ENCODE measurements around the gene RPL29.

The RPL29 gene

DNA sequence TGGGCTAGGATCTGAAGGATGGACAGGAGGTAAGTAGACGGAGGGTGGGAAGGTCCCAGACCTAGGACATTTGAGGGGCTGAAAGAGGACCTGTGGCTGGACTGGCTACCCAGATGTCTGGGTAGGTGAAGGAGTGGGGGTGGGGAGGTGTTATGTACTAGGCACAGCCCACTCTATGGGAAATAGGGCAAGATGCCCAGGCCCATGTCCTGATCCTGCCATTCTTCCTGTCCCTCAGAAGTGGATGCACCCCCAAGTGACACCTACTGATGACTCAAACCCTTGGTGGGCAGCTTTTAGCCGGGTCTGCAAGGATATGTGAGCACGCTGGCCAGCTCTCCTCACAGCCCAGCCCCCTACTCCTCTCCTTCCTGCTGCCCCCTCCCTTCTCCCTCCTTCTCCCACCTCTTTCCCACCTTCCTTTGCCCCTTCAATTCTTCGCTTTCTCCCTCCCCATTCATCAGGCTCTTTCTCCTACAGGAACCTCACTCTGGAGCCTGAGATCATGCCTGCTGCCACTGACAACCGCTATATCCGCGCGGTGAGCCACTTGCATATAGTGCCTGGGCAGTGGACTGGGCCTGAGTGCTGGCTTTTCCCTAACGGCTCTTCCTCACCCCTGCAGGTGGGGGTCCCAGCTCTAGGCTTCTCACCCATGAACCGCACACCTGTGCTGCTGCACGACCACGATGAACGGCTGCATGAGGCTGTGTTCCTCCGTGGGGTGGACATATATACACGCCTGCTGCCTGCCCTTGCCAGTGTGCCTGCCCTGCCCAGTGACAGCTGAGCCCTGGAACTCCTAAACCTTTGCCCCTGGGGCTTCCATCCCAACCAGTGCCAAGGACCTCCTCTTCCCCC, 7.2 kb downstream of the RPL29 start:
- H3K4me3 Mint-ChIP-seq, result no peak overlapping the region
- H3K4me1 Mint-ChIP-seq (ENCODE audit: low read depth), result peaks cover 28% of the 10 kb centered on the region
- H3K9me3 Mint-ChIP-seq, result no peaks in the 10 kb centered on the region
- no peaks in the 10 kb centered on the region for H3K27me3 Mint-ChIP-seq
- H3K27ac Mint-ChIP-seq, result no peak overlapping the region
- H3K36me3 Mint-ChIP-seq (ENCODE audit: low read depth), result peaks cover 42% of the 10 kb centered on the region
- intact Hi-C loops (cut with micrococcal nuclease), result no loop called here

DNA sequence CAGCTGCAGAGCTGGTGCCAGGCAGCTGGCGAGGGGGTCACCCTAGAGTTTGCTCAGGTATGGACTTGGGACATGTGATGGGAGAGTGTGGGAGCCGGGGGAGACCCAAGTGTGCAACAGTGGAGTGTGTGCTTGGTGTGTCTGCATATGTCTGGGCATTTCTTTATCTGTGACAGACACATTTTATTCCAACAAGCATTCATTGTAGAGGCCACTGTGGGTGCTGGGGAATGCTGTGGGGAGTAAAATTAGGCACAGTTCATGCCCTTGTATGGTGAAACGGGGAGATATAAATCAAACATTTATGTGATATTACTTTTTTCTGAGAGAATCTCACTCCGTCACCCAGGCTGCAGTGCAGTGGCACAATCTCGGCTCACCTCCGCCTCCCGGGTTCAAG, 8.1 kb downstream of the RPL29 start:
- Mint-ChIP-seq H3K27ac (no peak overlapping the region), H3K27me3 (no peaks in the 10 kb centered on the region), H3K9me3 (no peaks in the 10 kb centered on the region), H3K36me3 (ENCODE audit: low read depth) (peaks cover 39% of the 10 kb centered on the region), H3K4me1 (ENCODE audit: low read depth) (peaks cover 33% of the 10 kb centered on the region), H3K4me3 (no peak overlapping the region)
- intact Hi-C loops (cut with micrococcal nuclease), result no loop called here

DNA sequence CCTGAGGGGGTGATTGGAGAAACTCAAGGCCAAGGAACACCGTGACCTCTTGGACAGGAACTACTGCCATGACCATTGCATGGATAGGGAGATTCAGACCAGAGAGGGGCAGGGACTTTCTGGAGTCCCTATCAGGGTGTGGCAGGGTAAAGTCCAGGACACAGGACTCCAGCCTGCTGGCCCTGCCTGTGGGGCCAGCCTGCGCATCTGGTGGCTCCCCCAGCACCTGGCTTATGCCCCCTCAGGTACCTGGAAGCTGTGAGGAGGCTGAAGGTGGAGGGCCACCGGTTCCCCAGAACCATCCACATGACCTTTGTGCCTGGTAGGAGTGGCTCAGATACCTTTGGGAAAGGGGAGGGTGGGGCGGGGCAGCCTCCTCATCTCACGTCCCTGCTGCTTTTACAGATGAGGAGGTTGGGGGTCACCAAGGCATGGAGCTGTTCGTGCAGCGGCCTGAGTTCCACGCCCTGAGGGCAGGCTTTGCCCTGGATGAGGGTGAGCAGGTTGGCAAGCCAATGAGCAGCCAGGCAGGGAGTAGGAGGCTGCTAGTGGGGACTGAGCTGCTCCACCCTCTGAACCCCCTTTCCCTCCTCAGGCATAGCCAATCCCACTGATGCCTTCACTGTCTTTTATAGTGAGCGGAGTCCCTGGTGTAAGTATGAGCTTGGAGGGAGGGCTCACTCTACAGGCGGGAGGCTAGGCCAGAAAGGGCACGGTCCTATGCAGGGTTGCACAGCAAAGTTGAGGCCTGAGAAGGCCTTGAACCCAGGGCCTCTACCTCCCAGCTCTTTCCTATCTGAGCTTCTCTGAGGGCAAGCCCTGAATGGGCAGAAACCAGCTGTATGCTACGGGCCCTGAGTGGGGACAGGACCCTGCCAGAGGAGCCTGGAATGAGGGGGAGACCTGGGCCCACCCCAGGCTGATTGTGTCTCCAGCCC, 9.4 kb downstream of the RPL29 start:
- Mint-ChIP-seq H3K4me3 (no peak overlapping the region), H3K9me3 (no peaks in the 10 kb centered on the region), H3K36me3 (ENCODE audit: low read depth) (peaks cover 29% of the 10 kb centered on the region), H3K27me3 (no peaks in the 10 kb centered on the region), H3K27ac (no peak overlapping the region), H3K4me1 (ENCODE audit: low read depth) (peaks cover 40% of the 10 kb centered on the region)
- intact Hi-C loops (cut with micrococcal nuclease), result no loop called here

DNA sequence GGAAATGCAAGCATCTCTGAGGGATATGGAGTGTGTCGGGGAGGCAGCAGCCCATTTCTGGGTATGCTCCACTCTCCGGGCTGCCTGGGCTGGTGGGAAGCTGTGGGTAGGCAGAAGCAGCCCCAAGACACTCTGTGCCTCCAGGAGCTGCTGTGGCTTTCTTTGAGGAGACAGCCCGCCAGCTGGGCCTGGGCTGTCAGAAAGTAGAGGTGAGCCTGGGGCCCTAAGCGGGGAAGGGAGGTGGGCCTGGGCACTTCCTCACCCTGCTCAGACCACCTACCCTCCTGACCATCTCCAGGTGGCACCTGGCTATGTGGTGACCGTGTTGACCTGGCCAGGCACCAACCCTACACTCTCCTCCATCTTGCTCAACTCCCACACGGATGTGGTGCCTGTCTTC, 10.6 kb downstream of the RPL29 start:
- Mint-ChIP-seq H3K4me3 (no peak overlapping the region), H3K27ac (no peak overlapping the region), H3K9me3 (no peaks in the 10 kb centered on the region), H3K4me1 (ENCODE audit: low read depth) (peaks cover 46% of the 10 kb centered on the region), H3K27me3 (no peaks in the 10 kb centered on the region), H3K36me3 (ENCODE audit: low read depth) (peaks cover 32% of the 10 kb centered on the region)
- intact Hi-C loops (cut with micrococcal nuclease), result no loop called here

DNA sequence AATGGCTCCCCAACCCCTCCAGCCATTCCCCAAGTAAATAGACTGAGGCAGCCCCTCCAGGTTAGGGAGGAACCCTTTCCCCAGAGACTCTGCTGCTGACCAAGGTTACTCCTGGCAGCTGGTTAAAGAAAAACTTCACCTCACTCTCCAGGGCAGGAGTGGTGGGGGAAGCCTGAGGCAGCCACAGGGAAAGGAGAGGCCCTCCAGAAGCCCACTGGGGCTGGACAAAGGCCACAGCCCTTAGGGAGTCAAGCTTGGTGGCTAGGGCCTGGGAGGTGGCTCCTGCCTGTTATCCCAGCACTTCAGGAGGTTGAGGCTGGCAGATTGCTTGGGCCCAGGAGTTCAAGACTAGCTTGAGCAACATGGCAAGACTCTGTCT, 11.4 kb downstream of the RPL29 start:
- peaks cover 46% of the 10 kb centered on the region for H3K4me1 Mint-ChIP-seq (ENCODE audit: low read depth)
- H3K36me3 Mint-ChIP-seq (ENCODE audit: low read depth), result peaks cover 32% of the 10 kb centered on the region
- peak overlapping the region; percentile 35 for H3K4me3 Mint-ChIP-seq
- H3K27me3 Mint-ChIP-seq, result no peaks in the 10 kb centered on the region
- no peaks in the 10 kb centered on the region for H3K9me3 Mint-ChIP-seq
- intact Hi-C loops (cut with micrococcal nuclease), result no loop called here
- peak overlapping the region; percentile 90 for H3K27ac Mint-ChIP-seq

DNA sequence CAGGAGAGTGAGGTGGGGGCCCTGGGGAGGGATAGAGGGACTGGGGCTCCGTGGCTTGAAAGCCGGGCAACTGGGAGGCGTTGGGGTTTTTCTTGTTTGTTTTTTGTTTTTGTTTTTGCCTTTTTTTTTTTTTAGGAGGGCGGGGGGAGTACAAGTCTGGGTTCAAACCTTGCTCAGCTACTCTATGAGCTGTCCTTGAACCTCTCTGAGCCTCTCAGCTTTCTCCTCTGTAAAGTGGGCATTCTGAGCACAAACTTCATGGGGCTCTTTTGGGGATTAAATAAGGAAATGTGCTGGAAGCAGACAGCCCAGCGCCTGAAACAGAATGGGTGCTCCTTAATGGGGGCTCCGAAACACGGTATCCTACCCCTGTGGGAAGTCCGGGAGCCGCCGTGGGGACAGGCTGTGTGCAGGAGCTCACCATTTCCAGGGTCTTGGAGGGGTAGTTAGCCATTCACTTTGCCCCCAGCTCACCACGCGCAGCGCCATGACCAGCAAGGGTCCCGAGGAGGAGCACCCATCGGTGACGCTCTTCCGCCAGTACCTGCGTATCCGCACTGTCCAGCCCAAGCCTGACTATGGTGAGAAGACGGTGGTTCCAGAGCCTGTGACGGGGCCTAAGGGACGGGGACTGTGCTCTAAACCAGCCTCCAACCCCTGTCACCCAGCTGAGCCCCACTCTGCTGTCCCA, 12.0 kb downstream of the RPL29 start:
- peaks cover 27% of the 10 kb centered on the region for H3K36me3 Mint-ChIP-seq (ENCODE audit: low read depth)
- no peaks in the 10 kb centered on the region for H3K9me3 Mint-ChIP-seq
- H3K27ac Mint-ChIP-seq, result peak overlapping the region; percentile 90
- peak overlapping the region; percentile 89 for H3K4me3 Mint-ChIP-seq
- intact Hi-C loops (cut with micrococcal nuclease), result no loop called here
- no peaks in the 10 kb centered on the region for H3K27me3 Mint-ChIP-seq
- H3K4me1 Mint-ChIP-seq (ENCODE audit: low read depth), result peaks cover 46% of the 10 kb centered on the region

DNA sequence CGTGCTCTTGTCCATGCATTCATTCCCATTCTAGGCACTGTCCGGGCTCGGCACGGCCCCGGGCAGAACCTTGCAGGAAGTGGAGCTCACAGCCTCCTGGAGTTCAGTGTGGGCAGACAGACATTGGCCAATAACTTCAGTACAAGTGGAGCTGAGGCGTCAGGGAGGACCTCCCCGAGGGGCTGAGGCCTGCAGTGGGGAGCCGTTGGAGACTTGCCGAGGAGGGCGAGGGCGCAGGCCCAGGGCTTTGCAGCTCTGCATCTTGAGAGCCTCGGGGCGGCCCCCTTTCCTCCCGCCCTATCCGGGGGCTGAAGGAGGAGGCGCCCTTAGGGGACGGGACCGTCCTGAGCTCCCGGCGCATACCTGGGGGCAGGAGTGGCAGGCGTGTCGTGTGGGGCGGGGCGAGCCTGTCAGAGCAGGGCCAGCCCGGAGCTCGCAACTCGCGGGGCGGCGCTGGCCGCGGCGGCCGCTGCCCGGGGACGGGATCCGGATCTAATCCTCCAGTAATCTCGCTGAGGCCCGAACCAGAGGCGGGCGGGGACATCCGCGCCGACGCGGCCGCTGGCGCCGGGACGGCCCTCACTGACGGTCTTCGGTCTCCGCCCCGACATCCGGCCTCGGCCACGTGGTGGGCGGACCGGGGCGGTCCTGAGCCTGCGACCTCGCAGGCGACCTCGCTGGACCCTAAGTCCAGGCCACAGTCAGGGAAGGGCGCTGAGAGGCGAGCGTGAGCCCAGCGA, 12.7 kb downstream of the RPL29 start, which contains the start of gene ACY1:
Gene ACY1 (plus strand): TSS at position 698 of the 740 bp plus-strand sequence. CDS start 530 bp downstream, outside the sequence.
- intact Hi-C loops (cut with micrococcal nuclease), result no loop called here
- H3K27ac Mint-ChIP-seq, result peak within 1 kb of the TSS; percentile 90
- H3K9me3 Mint-ChIP-seq, result no peaks in the 10 kb centered on the region
- peak within 1 kb of the TSS; percentile 89 for H3K4me3 Mint-ChIP-seq
- no peaks in the 10 kb centered on the region for H3K27me3 Mint-ChIP-seq
- peaks cover 20% of the 10 kb centered on the region for H3K36me3 Mint-ChIP-seq (ENCODE audit: low read depth)
- H3K4me1 Mint-ChIP-seq (ENCODE audit: low read depth), result peaks cover 46% of the 10 kb centered on the region

DNA sequence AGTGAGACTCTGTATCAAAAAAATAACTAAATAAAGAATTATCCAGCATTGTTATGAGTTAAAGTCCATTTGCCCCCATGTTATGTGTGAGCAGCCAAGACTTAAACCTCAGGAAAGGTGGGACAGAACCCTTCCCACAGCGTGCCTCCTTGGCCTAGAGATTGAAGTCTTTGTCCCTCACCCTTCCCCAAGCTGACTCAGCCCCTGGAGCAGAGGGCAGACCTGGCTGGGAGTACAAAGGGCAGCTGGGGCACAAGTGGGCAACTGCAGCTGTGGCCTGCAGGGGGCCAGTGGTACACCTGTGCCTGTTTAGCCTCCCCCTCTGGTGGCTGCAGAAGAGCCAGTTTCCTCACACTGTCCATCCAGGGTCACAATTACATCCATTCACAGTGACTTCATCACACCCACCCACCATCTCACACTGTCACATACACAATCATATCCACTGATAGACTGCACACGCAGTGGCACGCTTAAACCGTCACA, 13.3 kb downstream of the RPL29 start:
- H3K36me3 Mint-ChIP-seq (ENCODE audit: low read depth), result peaks cover 20% of the 10 kb centered on the region
- intact Hi-C loops (cut with micrococcal nuclease), result no loop called here
- H3K27me3 Mint-ChIP-seq, result no peaks in the 10 kb centered on the region
- no peaks in the 10 kb centered on the region for H3K9me3 Mint-ChIP-seq
- H3K4me1 Mint-ChIP-seq (ENCODE audit: low read depth), result peaks cover 49% of the 10 kb centered on the region
- peak overlapping the region; percentile 90 for H3K27ac Mint-ChIP-seq
- peak overlapping the region; percentile 89 for H3K4me3 Mint-ChIP-seq

DNA sequence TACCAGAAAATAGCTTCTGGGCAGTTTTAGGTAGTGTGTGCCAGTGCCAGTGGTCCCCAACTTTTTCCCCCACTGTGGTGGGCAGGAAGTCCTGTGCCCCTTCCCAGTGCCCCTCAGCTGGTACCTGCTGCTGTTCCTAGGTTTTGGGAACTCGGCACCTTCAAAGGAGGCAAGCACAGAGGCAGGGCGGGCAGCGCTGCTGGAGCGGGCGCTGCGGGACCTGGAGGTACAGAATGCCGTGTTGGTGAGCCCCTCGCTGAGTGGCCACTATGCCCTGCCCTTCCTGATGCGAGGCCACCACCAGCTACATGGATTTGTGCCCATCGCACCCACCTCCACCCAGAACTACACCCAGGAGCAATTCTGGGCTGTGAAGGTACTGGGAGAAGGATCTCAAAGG, 15.4 kb downstream of the RPL29 start:
- no peak overlapping the region for H3K4me3 Mint-ChIP-seq
- peak overlapping the region; percentile 4 for H3K27ac Mint-ChIP-seq
- no peaks in the 10 kb centered on the region for H3K9me3 Mint-ChIP-seq
- intact Hi-C loops (cut with micrococcal nuclease), result no loop called here
- peaks cover 25% of the 10 kb centered on the region for H3K36me3 Mint-ChIP-seq (ENCODE audit: low read depth)
- peaks cover 61% of the 10 kb centered on the region for H3K4me1 Mint-ChIP-seq (ENCODE audit: low read depth)
- no peaks in the 10 kb centered on the region for H3K27me3 Mint-ChIP-seq

DNA sequence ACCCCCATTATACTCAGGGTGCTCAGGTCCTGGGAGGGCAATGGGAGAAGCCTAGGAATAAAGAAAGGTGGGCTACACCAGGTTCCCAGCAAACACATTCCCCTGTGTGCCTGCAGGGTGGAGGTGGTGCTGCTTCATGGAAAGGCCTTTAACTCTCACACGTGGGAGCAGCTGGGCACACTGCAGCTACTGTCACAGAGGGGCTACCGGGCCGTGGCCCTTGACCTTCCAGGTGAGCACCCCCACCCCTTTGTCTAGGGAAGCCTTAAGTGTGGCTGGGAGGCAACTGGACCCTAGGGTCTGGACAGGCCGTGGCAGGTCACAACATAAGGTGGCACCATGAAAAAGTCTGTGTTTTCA, 17.6 kb downstream of the RPL29 start:
- no peak overlapping the region for H3K27ac Mint-ChIP-seq
- no peak overlapping the region for H3K4me3 Mint-ChIP-seq
- H3K4me1 Mint-ChIP-seq (ENCODE audit: low read depth), result peaks cover 62% of the 10 kb centered on the region
- no peaks in the 10 kb centered on the region for H3K9me3 Mint-ChIP-seq
- intact Hi-C loops (cut with micrococcal nuclease), result no loop called here
- H3K36me3 Mint-ChIP-seq (ENCODE audit: low read depth), result peaks cover 35% of the 10 kb centered on the region
- no peaks in the 10 kb centered on the region for H3K27me3 Mint-ChIP-seq

DNA sequence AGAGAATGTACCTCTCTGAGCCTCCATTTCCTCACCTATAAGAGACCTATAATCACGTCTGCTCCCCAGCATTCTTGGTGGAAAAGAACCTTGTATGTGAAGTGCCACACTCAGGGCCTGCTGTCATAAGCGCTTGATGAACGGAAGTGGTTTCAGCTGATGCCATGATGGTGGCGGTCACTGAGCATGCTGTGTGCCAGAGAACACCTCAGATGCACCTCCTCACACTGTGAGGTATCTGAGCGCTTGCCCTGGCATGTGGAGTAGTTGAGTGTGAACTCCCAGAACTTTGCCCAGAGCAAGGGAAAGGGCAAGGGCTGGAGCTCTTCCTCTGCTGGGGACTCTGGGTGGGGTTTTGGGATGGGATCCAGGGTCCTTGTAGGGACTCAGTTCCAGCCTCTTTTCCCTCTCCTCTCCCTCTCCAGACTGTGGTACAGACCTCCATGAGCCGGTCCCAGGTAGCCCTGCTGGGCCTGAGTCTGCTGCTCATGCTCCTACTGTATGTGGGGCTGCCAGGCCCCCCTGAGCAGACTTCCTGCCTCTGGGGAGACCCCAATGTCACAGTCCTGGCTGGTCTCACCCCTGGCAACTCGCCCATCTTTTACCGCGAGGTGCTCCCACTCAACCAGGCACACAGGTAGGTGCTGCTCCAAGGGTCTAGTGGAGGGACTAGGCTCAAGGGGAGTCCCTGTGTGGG, 18.1 kb downstream of the RPL29 start:
- Mint-ChIP-seq H3K27me3 (no peaks in the 10 kb centered on the region), H3K4me1 (ENCODE audit: low read depth) (peaks cover 58% of the 10 kb centered on the region), H3K9me3 (no peaks in the 10 kb centered on the region), H3K36me3 (ENCODE audit: low read depth) (peaks cover 30% of the 10 kb centered on the region), H3K4me3 (no peak overlapping the region), H3K27ac (no peak overlapping the region)
- intact Hi-C loops (cut with micrococcal nuclease), result no loop called here

DNA sequence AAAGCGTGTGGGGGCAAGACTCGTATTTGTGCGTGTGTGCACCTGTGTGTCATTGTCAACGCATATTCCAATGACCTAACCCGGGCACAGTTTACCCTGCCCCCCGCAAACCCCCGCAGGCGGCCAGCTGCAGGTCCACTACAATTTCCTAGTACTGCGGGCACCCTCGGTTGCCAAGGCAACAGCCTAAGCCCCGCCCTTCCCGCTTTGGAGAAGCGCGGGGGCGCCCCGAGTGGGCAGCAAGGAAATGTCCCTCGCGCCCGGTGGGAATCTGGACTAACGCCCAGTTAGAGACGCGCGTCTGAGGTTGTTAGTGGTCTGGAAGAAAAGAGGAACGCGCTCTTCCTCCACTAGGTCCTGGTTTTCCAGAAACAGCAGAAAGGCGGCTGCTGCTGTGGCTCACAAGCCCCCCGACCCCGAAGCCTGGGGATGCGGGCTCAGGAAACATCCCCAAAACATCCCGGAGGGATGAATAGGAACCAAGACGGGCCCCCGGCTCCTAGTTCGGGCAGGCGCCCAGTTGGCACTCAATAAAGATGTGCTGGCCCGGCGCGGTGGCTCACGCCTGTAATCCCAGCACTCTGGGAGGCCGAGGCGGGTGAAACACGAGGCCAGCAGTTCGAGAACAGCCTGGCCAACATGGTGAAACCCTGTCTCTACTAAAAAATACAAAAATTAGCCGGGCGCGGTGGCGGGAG, 19.7 kb downstream of the RPL29 start:
- H3K36me3 Mint-ChIP-seq (ENCODE audit: low read depth), result peaks cover 23% of the 10 kb centered on the region
- intact Hi-C loops (cut with micrococcal nuclease), result no loop called here
- peak overlapping the region; percentile 96 for H3K27ac Mint-ChIP-seq
- H3K27me3 Mint-ChIP-seq, result no peaks in the 10 kb centered on the region
- peak overlapping the region; percentile 92 for H3K4me3 Mint-ChIP-seq
- H3K9me3 Mint-ChIP-seq, result no peaks in the 10 kb centered on the region
- H3K4me1 Mint-ChIP-seq (ENCODE audit: low read depth), result peaks cover 51% of the 10 kb centered on the region

Data from dendritic cell treated with granulocyte-macrophage colony-stimulating factor and Interleukin-4, amounts not matched to agents 40 ng/mL and 50 ng/mL, for 4 days (primary cell).